ENCODE measurements around the gene RAP1A. TPM values are rescaled to one million over a fixed set of nuclear protein-coding genes. Genes with fewer than 3 reads are reported as not detected.

Gene RAP1A
- total and polyA plus RNA-seq, 5 donors from 2014 or later = 72.8 to 143 (median 83.1) TPM

GRCh38 chr1:111643696-111644095 lies 24.1 kb downstream of the RAP1A start:
- no peak overlapping the region for H3K4me3 ChIP-seq (ENCODE audit: low read depth, low read length)
- H3K27ac ChIP-seq (ENCODE audit: insufficient read depth, low read length, poor library complexity, severe bottlenecking) = no peak overlapping the region
- no peak overlapping the region for H3K4me3 Mint-ChIP-seq
- peaks cover 61% of the 10 kb centered on the region for H3K4me1 ChIP-seq (ENCODE audit: control insufficient read depth, insufficient read depth, low read length, poor library complexity, severe bottlenecking)
- H3K9me3 Mint-ChIP-seq = peaks cover 0 to 5% (median 0%) of the 10 kb centered on the region in 7 donors
- no peaks in the 10 kb centered on the region for H3K27me3 Mint-ChIP-seq
- DNase-seq (no peak), ATAC-seq (ENCODE audit: low read depth in 2 of 2) (no peak)
- no peaks in the 10 kb centered on the region for H3K27me3 ChIP-seq (ENCODE audit: control insufficient read depth, insufficient read depth, low read length)
- H3K36me3 ChIP-seq (ENCODE audit: control insufficient read depth, insufficient read depth, low read length) = peaks cover 2% of the 10 kb centered on the region
- H3K27ac Mint-ChIP-seq = peak overlapping the region in 2 of 3 donors; percentile 42 to 62
- H3K36me3 Mint-ChIP-seq = peaks cover 29% of the 10 kb centered on the region
- H3K4me1 Mint-ChIP-seq = peaks cover 47 to 87% (median 71%) of the 10 kb centered on the region in 4 donors
- H3K9me3 ChIP-seq (ENCODE audit: control insufficient read depth in 2 of 2, low read length in 2 of 2) = no peaks in the 10 kb centered on the region

- ATAC-seq (ENCODE audit: low read depth in 2 of 2) (no peak), DNase-seq (no peak)
- H3K4me1 ChIP-seq (ENCODE audit: control insufficient read depth, insufficient read depth, low read length, poor library complexity, severe bottlenecking) = peaks cover 65% of the 10 kb centered on the region
- Mint-ChIP-seq H3K4me1 (peaks cover 42 to 87% (median 73%) of the 10 kb centered on the region in 4 donors), H3K27me3 (no peaks in the 10 kb centered on the region), H3K4me3 (peak overlapping the region in 3 of 4 donors; percentile 29 to 59 (median 29)), H3K27ac (peak overlapping the region; percentile 78 to 89 (median 79)), H3K9me3 (peaks cover 0 to 5% (median 0%) of the 10 kb centered on the region in 7 donors), H3K36me3 (peaks cover 34% of the 10 kb centered on the region)
- peaks cover 5% of the 10 kb centered on the region for H3K36me3 ChIP-seq (ENCODE audit: control insufficient read depth, insufficient read depth, low read length)
- H3K27me3 ChIP-seq (ENCODE audit: control insufficient read depth, insufficient read depth, low read length) = no peaks in the 10 kb centered on the region
- H3K9me3 ChIP-seq (ENCODE audit: control insufficient read depth in 2 of 2, low read length in 2 of 2) = no peaks in the 10 kb centered on the region
- peak overlapping the region; percentile 40 for H3K4me3 ChIP-seq (ENCODE audit: low read depth, low read length)
- H3K27ac ChIP-seq (ENCODE audit: insufficient read depth, low read length, poor library complexity, severe bottlenecking) = peak overlapping the region; percentile 18
These were observed 24.9 kb downstream of the RAP1A start for GRCh38 chr1:111644506-111644905.

- Mint-ChIP-seq H3K27ac (peak overlapping the region; percentile 88 to 96 (median 89)), H3K36me3 (peaks cover 30% of the 10 kb centered on the region), H3K4me1 (peaks cover 39 to 93% (median 71%) of the 10 kb centered on the region in 4 donors), H3K4me3 (peak overlapping the region; percentile 42 to 82 (median 82)), H3K27me3 (no peaks in the 10 kb centered on the region), H3K9me3 (peaks cover 0 to 5% (median 0%) of the 10 kb centered on the region in 7 donors)
- Histone ChIP-seq H3K36me3 (ENCODE audit: control insufficient read depth, insufficient read depth, low read length) (peaks cover 11% of the 10 kb centered on the region), H3K9me3 (ENCODE audit: control insufficient read depth in 2 of 2, low read length in 2 of 2) (no peaks in the 10 kb centered on the region), H3K4me1 (ENCODE audit: control insufficient read depth, insufficient read depth, low read length, poor library complexity, severe bottlenecking) (peaks cover 64% of the 10 kb centered on the region), H3K27me3 (ENCODE audit: control insufficient read depth, insufficient read depth, low read length) (no peaks in the 10 kb centered on the region), H3K27ac (ENCODE audit: insufficient read depth, low read length, poor library complexity, severe bottlenecking) (peak overlapping the region; percentile 62), H3K4me3 (ENCODE audit: low read depth, low read length) (peak overlapping the region; percentile 62)
- peak; percentile 56 to 63 for ATAC-seq (ENCODE audit: low read depth in 2 of 2)
- peak in 2 of 3 donors; percentile 32 to 56 for DNase-seq
These were observed 28.1 kb downstream of the RAP1A start for GRCh38 chr1:111647736-111648135.

- Histone ChIP-seq H3K9me3 (ENCODE audit: control insufficient read depth in 2 of 2, low read length in 2 of 2) (no peaks in the 10 kb centered on the region), H3K27ac (ENCODE audit: insufficient read depth, low read length, poor library complexity, severe bottlenecking) (peak overlapping the region; percentile 62), H3K36me3 (ENCODE audit: control insufficient read depth, insufficient read depth, low read length) (peaks cover 9% of the 10 kb centered on the region), H3K4me3 (ENCODE audit: low read depth, low read length) (peak overlapping the region; percentile 42), H3K4me1 (ENCODE audit: control insufficient read depth, insufficient read depth, low read length, poor library complexity, severe bottlenecking) (peaks cover 69% of the 10 kb centered on the region), H3K27me3 (ENCODE audit: control insufficient read depth, insufficient read depth, low read length) (no peaks in the 10 kb centered on the region)
- Mint-ChIP-seq H3K4me3 (peak overlapping the region in 3 of 4 donors; percentile 40 to 79 (median 50)), H3K36me3 (peaks cover 21% of the 10 kb centered on the region), H3K27me3 (no peaks in the 10 kb centered on the region), H3K27ac (peak overlapping the region; percentile 82 to 89 (median 88)), H3K4me1 (peaks cover 42 to 93% (median 72%) of the 10 kb centered on the region in 4 donors), H3K9me3 (no peaks in the 10 kb centered on the region)
- DNase-seq (no peak), ATAC-seq (ENCODE audit: low read depth in 2 of 2) (no peak)
These were observed 29.2 kb downstream of the RAP1A start for GRCh38 chr1:111648806-111649205.

GRCh38 chr1:111649227-111649626 lies 29.6 kb downstream of the RAP1A start:
- H3K4me3 Mint-ChIP-seq = peak overlapping the region in 2 of 4 donors; percentile 50 to 79
- Histone ChIP-seq H3K27me3 (ENCODE audit: control insufficient read depth, insufficient read depth, low read length) (no peaks in the 10 kb centered on the region), H3K9me3 (ENCODE audit: control insufficient read depth in 2 of 2, low read length in 2 of 2) (no peaks in the 10 kb centered on the region), H3K4me3 (ENCODE audit: low read depth, low read length) (peak overlapping the region; percentile 42), H3K27ac (ENCODE audit: insufficient read depth, low read length, poor library complexity, severe bottlenecking) (no peak overlapping the region), H3K36me3 (ENCODE audit: control insufficient read depth, insufficient read depth, low read length) (peaks cover 9% of the 10 kb centered on the region), H3K4me1 (ENCODE audit: control insufficient read depth, insufficient read depth, low read length, poor library complexity, severe bottlenecking) (peaks cover 71% of the 10 kb centered on the region)
- no peak for DNase-seq
- peak overlapping the region in 2 of 3 donors; percentile 88 to 89 for H3K27ac Mint-ChIP-seq
- no peak for ATAC-seq (ENCODE audit: low read depth in 2 of 2)
- H3K27me3 Mint-ChIP-seq = no peaks in the 10 kb centered on the region
- H3K9me3 Mint-ChIP-seq = no peaks in the 10 kb centered on the region
- H3K4me1 Mint-ChIP-seq = peaks cover 43 to 93% (median 73%) of the 10 kb centered on the region in 4 donors
- H3K36me3 Mint-ChIP-seq = peaks cover 18% of the 10 kb centered on the region

GRCh38 chr1:111649648-111650047 lies 30.1 kb downstream of the RAP1A start:
- H3K9me3 Mint-ChIP-seq = no peaks in the 10 kb centered on the region
- H3K4me1 Mint-ChIP-seq = peaks cover 40 to 93% (median 71%) of the 10 kb centered on the region in 4 donors
- peak overlapping the region in 2 of 4 donors; percentile 14 to 50 for H3K4me3 Mint-ChIP-seq
- Histone ChIP-seq H3K27ac (ENCODE audit: insufficient read depth, low read length, poor library complexity, severe bottlenecking) (no peak overlapping the region), H3K4me3 (ENCODE audit: low read depth, low read length) (peak overlapping the region; percentile 53), H3K9me3 (ENCODE audit: control insufficient read depth in 2 of 2, low read length in 2 of 2) (no peaks in the 10 kb centered on the region), H3K4me1 (ENCODE audit: control insufficient read depth, insufficient read depth, low read length, poor library complexity, severe bottlenecking) (peaks cover 71% of the 10 kb centered on the region), H3K27me3 (ENCODE audit: control insufficient read depth, insufficient read depth, low read length) (no peaks in the 10 kb centered on the region), H3K36me3 (ENCODE audit: control insufficient read depth, insufficient read depth, low read length) (peaks cover 9% of the 10 kb centered on the region)
- DNase-seq (no peak), ATAC-seq (ENCODE audit: low read depth in 2 of 2) (no peak)
- H3K36me3 Mint-ChIP-seq = peaks cover 14% of the 10 kb centered on the region
- H3K27ac Mint-ChIP-seq = no peak overlapping the region
- no peaks in the 10 kb centered on the region for H3K27me3 Mint-ChIP-seq

GRCh38 chr1:111653709-111654108 lies 34.1 kb downstream of the RAP1A start:
- H3K27me3 ChIP-seq (ENCODE audit: control insufficient read depth, insufficient read depth, low read length) = no peaks in the 10 kb centered on the region
- DNase-seq (no peak), ATAC-seq (ENCODE audit: low read depth in 2 of 2) (no peak)
- H3K4me3 ChIP-seq (ENCODE audit: low read depth, low read length) = peak overlapping the region; percentile 38
- peaks cover 65% of the 10 kb centered on the region for H3K4me1 ChIP-seq (ENCODE audit: control insufficient read depth, insufficient read depth, low read length, poor library complexity, severe bottlenecking)
- peaks cover 39 to 82% (median 58%) of the 10 kb centered on the region in 4 donors for H3K4me1 Mint-ChIP-seq
- H3K9me3 ChIP-seq (ENCODE audit: control insufficient read depth in 2 of 2, low read length in 2 of 2) = no peaks in the 10 kb centered on the region
- H3K27me3 Mint-ChIP-seq = no peaks in the 10 kb centered on the region
- peak overlapping the region; percentile 39 for H3K27ac ChIP-seq (ENCODE audit: insufficient read depth, low read length, poor library complexity, severe bottlenecking)
- peaks cover 18% of the 10 kb centered on the region for H3K36me3 ChIP-seq (ENCODE audit: control insufficient read depth, insufficient read depth, low read length)
- no peaks in the 10 kb centered on the region for H3K9me3 Mint-ChIP-seq
- H3K36me3 Mint-ChIP-seq = peaks cover 13% of the 10 kb centered on the region
- H3K27ac Mint-ChIP-seq = peak overlapping the region; percentile 0 to 83 (median 71)
- H3K4me3 Mint-ChIP-seq = peak overlapping the region in 1 of 4 donors; percentile 57

- Mint-ChIP-seq H3K27ac (peak overlapping the region in 1 of 3 donors; percentile 44), H3K27me3 (no peaks in the 10 kb centered on the region), H3K4me1 (peaks cover 38 to 75% (median 49%) of the 10 kb centered on the region in 4 donors), H3K9me3 (no peaks in the 10 kb centered on the region), H3K36me3 (peaks cover 9% of the 10 kb centered on the region), H3K4me3 (peak overlapping the region in 2 of 4 donors; percentile 42 to 54)
- Histone ChIP-seq H3K4me1 (ENCODE audit: control insufficient read depth, insufficient read depth, low read length, poor library complexity, severe bottlenecking) (peaks cover 65% of the 10 kb centered on the region), H3K9me3 (ENCODE audit: control insufficient read depth in 2 of 2, low read length in 2 of 2) (no peaks in the 10 kb centered on the region), H3K27me3 (ENCODE audit: control insufficient read depth, insufficient read depth, low read length) (no peaks in the 10 kb centered on the region), H3K27ac (ENCODE audit: insufficient read depth, low read length, poor library complexity, severe bottlenecking) (peak overlapping the region; percentile 51), H3K4me3 (ENCODE audit: low read depth, low read length) (peak overlapping the region; percentile 57), H3K36me3 (ENCODE audit: control insufficient read depth, insufficient read depth, low read length) (peaks cover 15% of the 10 kb centered on the region)
- no peak for ATAC-seq (ENCODE audit: low read depth in 2 of 2)
- no peak for DNase-seq
These were observed 35.2 kb downstream of the RAP1A start for GRCh38 chr1:111654839-111655238.

All from CD4-positive, CD25-positive, alpha-beta regulatory T cell (primary cell).